HCT116 (cell line): ENCODE results near the gene STX19. TPM values are rescaled to one million over a fixed set of nuclear protein-coding genes. Genes with fewer than 3 reads are reported as not detected.

Experiments
- ATAC-seq: fragments of 200-7000 bp; cut with Tn5 transposase; 2 replicates; pipeline ENCODE4 v1.9.1; 2020; ENCODE audit warnings: mild to moderate bottlenecking, moderate library complexity
- BruUV-seq: library from RNA; stranded (reverse); fragments of 400-500 nt; replicated peaks from 2 replicates; lab custom pipeline; 2021; lab: Mats Ljungman, UMichigan
- CTCF ChIA-PET: fragments of 300-600 bp; sonication (Branson Sonifier 250); formaldehyde crosslinking; loops from one replicate; lab custom pipeline; 2021; ENCODE audit warnings: antibody characterized with exemption; lab: Charles Lee
- POLR2A ChIA-PET: fragments of 300-600, 350-600 bp; sonication (Branson Sonifier 250); formaldehyde crosslinking; loops from one replicate; lab custom pipeline; 2021; ENCODE audit warnings: antibody characterized with exemption; lab: Charles Lee
- RAD21 ChIA-PET, 2 experiments: fragments of 300-600 bp; sonication (Branson Sonifier 250); formaldehyde crosslinking; loops; one replicate each; lab custom pipeline; 2023; ENCODE audit warnings: low total read pairs in 2 of 2; ENCODE audit not compliant: uncharacterized antibody in 2 of 2, unreplicated experiment in 2 of 2, low non-redundant PET in 1 of 2; lab: Charles Lee
- DNase-seq: peaks from one replicate; pipeline ENCODE4 v3.0.0-alpha.2; 2010; ENCODE audit warnings: low read depth, low spot score
- H2AFZ ChIP-seq: fragments of 200-600 bp; shearing (Covaris generic), sonication (generic); 2 replicates; pipeline ENCODE4 v1.6.1; 2017; ENCODE audit warnings: low read depth, mixed run types, mixed read lengths, antibody characterized with exemption, low read length; ENCODE audit not compliant: poor library complexity, severe bottlenecking
- H3K27ac ChIP-seq: 2 replicates; pipeline ENCODE4 v1.5.1; 2012; ENCODE audit warnings: low read depth, low read length
- H3K27me3 ChIP-seq: fragments of 200-600 bp; sonication (generic); 2 replicates; pipeline ENCODE4 v1.6.1; 2016; ENCODE audit warnings: mixed run types, low read length, mixed read lengths; ENCODE audit not compliant: insufficient read depth
- H3K36me3 ChIP-seq, 2 experiments: fragments of 200-500 bp in 1 of 2; fragments of 200-600 bp in 1 of 2; sonication (Bioruptor generic) in 1 of 2; sonication (generic) in 1 of 2; 2 replicates each; pipeline versions ENCODE4 v1.5.1 to v1.6.1; 2014 to 2016; ENCODE audit warnings: low read length in 2 of 2, inconsistent platforms in 1 of 2, mixed read lengths in 1 of 2, mixed run types in 1 of 2; ENCODE audit not compliant: insufficient read depth in 2 of 2, control insufficient read depth in 1 of 2
- H3K4me1 ChIP-seq, 2 experiments: fragments of 200-600 bp in 1 of 2; sonication (generic) in 1 of 2; 2 replicates each; pipeline versions ENCODE4 v1.5.1 to v1.6.1; 2012 to 2017; ENCODE audit warnings: low read length in 2 of 2, inconsistent platforms in 1 of 2, mild to moderate bottlenecking in 1 of 2, mixed read lengths in 1 of 2, mixed run types in 1 of 2, moderate library complexity in 1 of 2; ENCODE audit not compliant: insufficient read depth in 2 of 2, control insufficient read depth in 1 of 2
- H3K4me2 ChIP-seq: fragments of 200-600 bp; sonication (generic); 2 replicates; pipeline ENCODE4 v1.6.1; 2017; ENCODE audit warnings: mixed run types, low read length, mixed read lengths
- H3K4me3 ChIP-seq, 2 experiments: fragments of 200-600 bp in 1 of 2; sonication (generic) in 1 of 2; replicated peaks in 1 of 2; 2 replicates each; pipeline ENCODE4 v1.5.1; 2011 to 2016; ENCODE audit warnings: low read length in 2 of 2, control low read depth in 1 of 2, low read depth in 1 of 2, mild to moderate bottlenecking in 1 of 2, mixed read lengths in 1 of 2, mixed run types in 1 of 2
- H3K79me2 ChIP-seq: fragments of 200-600 bp; sonication (generic); 2 replicates; pipeline ENCODE4 v1.6.1; 2017; ENCODE audit warnings: mild to moderate bottlenecking, mixed run types, low read length, moderate library complexity, mixed read lengths; ENCODE audit not compliant: insufficient read depth
- H3K9ac ChIP-seq: fragments of 200-600 bp; sonication (generic); 2 replicates; pipeline ENCODE4 v1.6.1; 2016; ENCODE audit warnings: low read length, mixed read lengths
- H3K9me2 ChIP-seq: fragments of 200-600 bp; sonication (generic), shearing (Covaris generic); 2 replicates; pipeline ENCODE4 v1.6.1; 2017; ENCODE audit warnings: mixed run types, mild to moderate bottlenecking, moderate library complexity; ENCODE audit not compliant: insufficient read depth
- H3K9me3 ChIP-seq, 2 experiments: fragments of 200-500 bp in 1 of 2; fragments of 200-600 bp in 1 of 2; sonication (Bioruptor generic) in 1 of 2; sonication (generic) in 1 of 2; 2 replicates each; pipeline ENCODE4 v1.6.1; 2014 to 2017; ENCODE audit warnings: low read length in 2 of 2, mixed read lengths in 2 of 2, inconsistent platforms in 1 of 2, low read depth in 1 of 2, mild to moderate bottlenecking in 1 of 2, mixed run types in 1 of 2, moderate library complexity in 1 of 2; ENCODE audit not compliant: control insufficient read depth in 1 of 2, insufficient read depth in 1 of 2
- H4K20me1 ChIP-seq: fragments of 200-600 bp; sonication (generic), shearing (Covaris generic); 2 replicates; pipeline ENCODE4 v1.6.1; 2017; ENCODE audit warnings: mixed run types, mild to moderate bottlenecking, moderate library complexity; ENCODE audit not compliant: insufficient read depth
- CEBPB ChIP-seq: IDR thresholded peaks from 2 replicates; pipeline ENCODE4 v1.6.1; 2012; ENCODE audit warnings: low read depth
- EGR1 ChIP-seq: IDR thresholded peaks from 2 replicates; pipeline ENCODE4 v1.6.1; 2012; ENCODE audit warnings: low read depth
- EZH2phosphoT487 ChIP-seq: fragments of 200-600 bp; IDR thresholded peaks from 2 replicates; pipeline ENCODE4 v1.6.1; 2018; ENCODE audit warnings: antibody characterized with exemption, borderline replicate concordance
- JUND ChIP-seq: IDR thresholded peaks from 2 replicates; pipeline ENCODE4 v1.6.1; 2012
- POLR2A ChIP-seq: IDR thresholded peaks from 2 replicates; pipeline ENCODE4 v1.7.0; 2011; ENCODE audit warnings: borderline replicate concordance; ENCODE audit not compliant: insufficient read depth, insufficient read length; ENCODE audit errors: extremely low read depth
- RAD21 ChIP-seq: IDR thresholded peaks from 2 replicates; pipeline ENCODE4 v1.6.1; 2012; ENCODE audit warnings: low read depth, mild to moderate bottlenecking
- SIN3A ChIP-seq: IDR thresholded peaks from 2 replicates; pipeline ENCODE4 v1.6.1; 2012; ENCODE audit warnings: low read depth
- SRF ChIP-seq: IDR thresholded peaks from 2 replicates; pipeline ENCODE4 v1.6.1; 2012; ENCODE audit warnings: low read depth
- TCF7L2 ChIP-seq: IDR thresholded peaks from 2 replicates; pipeline ENCODE4 v1.7.0; 2011; ENCODE audit warnings: borderline replicate concordance, inconsistent platforms; ENCODE audit not compliant: insufficient read depth, insufficient read length; ENCODE audit errors: extremely low read depth
- ZFX ChIP-seq: fragments of 450-650 bp; IDR thresholded peaks from 2 replicates; pipeline ENCODE4 v1.6.1; 2017
- intact Hi-C: fragments of 100-400 bp; cut with micrococcal nuclease; formaldehyde crosslinking; loops from 2 replicates; pipeline ENCODE4 v1.10.0; 2022
- total RNA-seq: library from RNA; stranded (reverse); gene quantifications from one replicate; pipeline ENCODE4 v1.2.1, GENCODE V29; 2021; ENCODE audit not compliant: unreplicated experiment
- TF ChIP-seq, protein P1 (sequence below): IDR thresholded peaks from 2 replicates; pipeline ENCODE4 v1.6.1; 2012

STX19 gene
- total RNA-seq, 1 experiment from 2014 or later: not detected

DNA sequence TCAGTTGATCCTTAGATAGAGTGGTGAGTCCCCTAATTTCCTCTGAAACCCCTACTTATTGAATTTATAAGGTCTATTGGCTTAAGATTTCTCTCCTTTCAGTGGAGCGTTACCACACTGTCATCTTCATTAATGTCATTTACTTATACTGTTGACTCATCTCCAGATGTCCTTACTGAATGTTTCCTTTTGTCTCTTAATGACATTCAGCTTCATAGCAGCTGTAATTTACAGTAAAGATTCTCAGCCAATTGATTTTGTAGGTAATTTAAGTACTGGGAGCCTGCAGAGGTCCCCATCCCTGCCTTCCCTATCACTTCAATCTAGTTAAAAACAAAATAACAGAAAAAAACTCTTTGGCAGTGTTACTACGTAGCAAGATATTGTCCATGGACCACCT lies 18.8 kb downstream of the STX19 start:
- Histone ChIP-seq H3K9me2 (no peaks in the 10 kb centered on the region), H3K27me3 (no peaks in the 10 kb centered on the region), H3K9me3 (no peaks in the 10 kb centered on the region), H3K9ac (no peak overlapping the region), H4K20me1 (no peaks in the 10 kb centered on the region), H3K4me1 (no peaks in the 10 kb centered on the region), H2AFZ (no peak overlapping the region), H3K27ac (no peak overlapping the region), H3K4me2 (no peak overlapping the region), H3K4me3 (no peak overlapping the region), H3K36me3 (no peaks in the 10 kb centered on the region), H3K79me2 (no peaks in the 10 kb centered on the region)
- ATAC-seq (no peak), DNase-seq (no peak)
- no TSS peak for BruUV-seq
- TF ChIP-seq SIN3A (no peak), RAD21 (no peak), ZFX (no peak), POLR2A (no peak)
- TF ChIP-seq, protein P1, sequence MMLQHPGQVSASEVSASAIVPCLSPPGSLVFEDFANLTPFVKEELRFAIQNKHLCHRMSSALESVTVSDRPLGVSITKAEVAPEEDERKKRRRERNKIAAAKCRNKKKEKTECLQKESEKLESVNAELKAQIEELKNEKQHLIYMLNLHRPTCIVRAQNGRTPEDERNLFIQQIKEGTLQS: no peak
- ChIA-PET RAD21 (no interaction called here), CTCF (interaction anchor here (1.0 to 1.5 kb wide), 2 partner anchors 8 to 60 kb away, joined by 3 to 4 read pairs; no protein-coding TSS in a partner anchor), POLR2A (no interaction called here)
- intact Hi-C loops: no loop called here

DNA sequence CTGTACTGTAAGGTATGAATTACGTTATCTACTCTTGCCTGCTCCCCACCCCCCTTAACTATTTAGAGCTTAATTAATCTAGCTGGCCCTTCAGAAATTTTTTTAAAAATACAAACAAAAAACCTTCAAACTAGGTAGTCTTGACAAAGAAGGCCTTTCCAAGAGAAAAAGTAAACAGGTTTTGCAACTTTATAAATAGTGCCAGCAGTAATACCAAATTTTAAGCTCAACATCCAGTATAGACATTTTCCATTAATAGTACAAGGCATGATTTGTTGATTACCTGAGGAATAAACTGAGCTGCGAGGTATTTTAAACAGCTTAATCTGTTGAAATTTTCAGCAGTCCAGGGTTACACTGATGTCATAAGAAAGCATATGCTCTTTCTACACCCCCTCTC lies 20.1 kb downstream of the STX19 start:
- Histone ChIP-seq H2AFZ (no peak overlapping the region), H3K4me3 (no peak overlapping the region), H3K9me3 (no peaks in the 10 kb centered on the region), H3K27ac (no peak overlapping the region), H3K9me2 (no peaks in the 10 kb centered on the region), H4K20me1 (no peaks in the 10 kb centered on the region), H3K79me2 (no peaks in the 10 kb centered on the region), H3K4me1 (0 out of 4 replicates have a peak, but pooled peaks cover 0 to 2% of the 10 kb centered on the region in 2 experiments), H3K4me2 (no peak overlapping the region), H3K9ac (no peak overlapping the region), H3K36me3 (no peaks in the 10 kb centered on the region)
- no TSS peak for BruUV-seq
- ATAC-seq (no peak), DNase-seq (no peak)
- CTCF ChIA-PET: no interaction called here
- RAD21 ChIA-PET: no interaction called here
- intact Hi-C loops: no loop called here
- POLR2A ChIA-PET: interaction anchor here (0.7 kb wide), 1 partner anchor 62 kb away, joined by 3 read pairs; no protein-coding TSS in a partner anchor
- TF ChIP-seq SIN3A (no peak), EGR1 (no peak), SRF (no peak), CEBPB (no peak), JUND (no peak), TCF7L2 (no peak), EZH2phosphoT487 (no peak)
- TF ChIP-seq, all 23 proteins: peak for 0
- no peaks in the 10 kb centered on the region for H3K27me3 ChIP-seq
